NCI-H1105 treated with DMSO at 0.1 percent for 48 hours (cell line): ENCODE data around the gene PCSK1N.

Experiments used
- DNase-seq: peaks from one replicate; lab custom pipeline; 2025; lab: John Stamatoyannopoulos, UW

Gene PCSK1N

DNA sequence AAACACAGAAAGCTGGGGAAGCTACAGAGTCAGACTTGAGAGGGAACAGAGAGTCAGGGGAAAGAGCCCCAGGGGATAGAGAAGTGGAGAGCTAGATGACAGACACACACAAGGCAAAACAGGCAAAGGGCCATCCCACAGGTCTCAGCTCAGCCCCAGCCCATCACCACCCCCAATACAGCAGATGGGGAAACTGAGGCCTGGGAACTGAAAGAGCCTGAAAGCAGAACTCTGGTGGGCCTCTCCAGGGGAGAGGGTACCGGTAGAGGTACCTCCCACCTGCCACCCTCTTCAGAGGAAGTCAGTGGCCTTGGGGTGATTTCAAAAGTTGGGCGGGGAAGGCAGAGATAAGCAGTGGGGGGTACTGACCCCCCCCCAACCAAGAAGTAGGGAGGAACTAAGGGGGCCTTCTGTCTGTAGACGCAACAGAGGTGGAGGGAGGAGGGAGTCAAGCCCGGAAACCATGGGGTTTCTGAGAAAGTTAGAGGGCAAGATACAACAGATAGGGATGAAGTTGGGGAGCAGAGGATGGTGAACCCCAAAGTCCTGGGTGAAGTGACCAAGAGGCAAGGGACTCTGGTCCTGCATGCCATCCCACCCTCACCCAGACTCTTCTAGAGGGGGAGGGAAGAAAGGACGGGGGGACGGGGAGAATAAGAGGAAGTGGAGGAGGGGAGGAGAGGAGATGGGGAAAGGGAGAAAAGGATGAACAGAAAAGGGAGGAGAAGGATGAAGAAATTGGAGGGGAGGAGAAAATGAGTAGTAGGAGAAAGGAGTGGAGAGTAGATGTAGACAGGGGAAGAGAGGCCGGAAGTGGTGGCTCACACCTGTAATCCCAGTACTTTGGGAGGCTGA, 45.8 kb downstream of the PCSK1N start:
- no peak for DNase-seq

DNA sequence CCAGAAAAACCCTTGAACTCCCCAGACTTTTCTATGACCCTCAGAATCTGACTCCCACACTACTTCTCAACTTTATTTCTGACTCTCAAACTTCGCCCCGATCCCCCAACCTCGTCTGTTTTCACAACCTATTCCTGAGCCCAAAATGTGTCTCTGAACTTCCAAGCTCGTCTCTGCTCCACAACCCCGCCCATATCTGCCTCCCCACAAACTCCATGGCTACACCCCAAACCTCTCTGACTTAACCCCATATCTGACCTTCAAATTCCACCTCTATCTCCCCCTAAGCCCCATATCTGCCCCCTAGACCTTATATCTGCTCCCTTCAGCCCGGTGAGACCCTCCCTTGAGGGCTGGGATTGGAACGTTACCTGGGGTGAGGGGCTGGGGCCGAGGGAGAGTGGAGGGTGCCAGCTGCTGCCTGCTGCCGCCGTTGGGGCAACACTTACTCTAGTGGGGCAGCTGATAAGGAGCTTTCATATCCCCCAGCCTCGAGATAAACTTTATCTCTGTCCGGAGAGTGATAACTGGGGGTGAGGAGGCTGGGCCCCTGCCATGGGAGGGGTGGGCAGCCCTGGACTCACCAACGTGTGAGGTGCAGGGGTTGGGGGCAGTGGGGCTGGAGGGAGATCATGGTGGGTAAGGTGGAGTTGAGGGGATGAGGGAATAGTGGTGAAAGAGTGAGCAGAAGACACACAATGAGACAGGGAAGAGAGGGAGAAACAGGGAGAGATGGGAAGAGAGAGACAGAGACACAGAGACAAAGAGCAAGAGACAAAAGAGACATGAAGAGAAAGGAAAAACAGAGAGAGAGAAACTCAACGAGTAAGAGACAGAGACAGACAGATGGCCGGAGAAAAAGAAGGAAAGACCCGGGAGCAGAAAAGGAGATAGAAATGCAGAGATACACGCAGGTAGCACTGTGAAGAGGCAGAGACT, 47.6 kb downstream of the PCSK1N start:
- no peak for DNase-seq

GRCh38 chrX:48786825-48787504, 48.4 kb downstream of the PCSK1N start:
- DNase-seq, result no peak

DNA sequence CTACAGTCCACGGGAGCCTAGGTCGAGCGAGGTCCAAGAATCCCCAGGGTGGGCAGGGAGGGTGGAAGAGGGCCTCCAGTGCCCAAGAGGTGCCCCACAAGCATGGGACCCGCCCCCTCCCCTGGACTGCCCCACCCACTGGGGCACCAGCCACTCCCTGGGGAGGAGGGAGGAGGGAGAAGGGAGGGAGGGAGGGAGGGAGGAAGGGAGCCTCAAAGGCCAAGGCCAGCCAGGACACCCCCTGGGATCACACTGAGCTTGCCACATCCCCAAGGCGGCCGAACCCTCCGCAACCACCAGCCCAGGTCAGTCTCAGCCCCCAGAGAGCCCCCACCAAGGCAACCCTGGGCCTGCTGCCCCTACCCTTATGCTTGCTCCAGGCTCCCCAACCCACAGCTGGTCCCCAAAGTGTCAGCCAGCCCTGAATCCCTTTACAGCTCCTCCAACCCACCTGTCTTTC, 49.0 kb downstream of the PCSK1N start, which contains the start of gene GATA1:
Gene GATA1 (plus strand): TSS at position 250 of the 460 bp plus-strand sequence. CDS start 4,520 bp downstream, outside the sequence.
- no peak for DNase-seq

DNA sequence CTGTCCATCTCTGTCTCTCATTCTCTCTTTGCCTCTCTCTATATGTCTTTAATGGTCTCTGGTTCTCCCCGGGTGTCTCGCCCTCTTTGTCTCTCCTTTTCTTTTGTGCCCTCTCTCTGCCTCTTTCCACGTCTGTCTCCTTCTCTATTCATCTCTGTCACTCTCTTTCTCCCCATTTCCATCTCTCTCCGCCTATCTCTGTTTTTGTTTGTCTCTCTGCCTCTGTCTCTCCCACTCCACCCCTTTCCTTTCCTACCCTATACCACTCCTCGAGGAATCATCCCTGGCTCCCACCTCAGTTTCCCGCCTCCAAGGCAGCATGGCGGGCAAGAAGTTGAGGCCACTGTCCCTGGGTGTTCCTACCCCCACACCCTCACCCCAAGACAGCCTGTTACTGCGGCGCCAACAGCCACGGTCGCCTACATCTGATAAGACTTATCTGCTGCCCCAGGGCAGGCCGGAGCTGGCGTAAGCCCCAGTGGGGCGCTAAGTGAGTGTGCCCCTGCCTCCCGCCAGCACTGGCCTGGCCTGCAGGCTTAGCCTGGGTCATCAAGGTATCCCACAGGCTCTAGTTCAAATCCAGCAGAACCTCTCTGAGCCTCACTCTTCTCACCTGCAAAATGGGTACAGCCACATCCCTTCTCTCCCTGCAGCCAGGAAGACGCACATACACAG, 49.7 kb downstream of the PCSK1N start:
- no peak for DNase-seq

DNA sequence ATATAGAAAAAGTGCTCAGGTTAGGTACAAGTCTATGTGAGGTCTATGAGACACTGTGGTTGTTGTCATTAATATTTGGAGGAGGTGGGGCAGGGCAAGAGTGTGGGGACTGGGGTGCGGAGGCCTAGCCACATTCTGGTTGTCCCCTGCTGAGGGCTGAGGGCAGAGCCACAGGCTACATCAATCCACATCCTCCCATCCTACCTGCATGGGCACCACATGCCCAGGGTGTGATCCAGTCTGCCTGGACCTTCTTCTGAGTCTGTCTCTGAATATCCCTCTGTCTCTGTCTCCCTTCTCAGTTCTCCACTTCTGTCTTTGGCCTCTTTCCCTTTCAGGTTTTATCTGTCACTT, 50.2 kb downstream of the PCSK1N start:
- no peak for DNase-seq

- no peak for DNase-seq
Measured at GRCh38 chrX:48784726-48785125, 50.7 kb downstream of the PCSK1N start.

GRCh38 chrX:48782795-48783194, 52.6 kb downstream of the PCSK1N start:
- DNase-seq, result no peak

GRCh38 chrX:48782216-48782615, 53.2 kb downstream of the PCSK1N start:
- no peak for DNase-seq

DNA sequence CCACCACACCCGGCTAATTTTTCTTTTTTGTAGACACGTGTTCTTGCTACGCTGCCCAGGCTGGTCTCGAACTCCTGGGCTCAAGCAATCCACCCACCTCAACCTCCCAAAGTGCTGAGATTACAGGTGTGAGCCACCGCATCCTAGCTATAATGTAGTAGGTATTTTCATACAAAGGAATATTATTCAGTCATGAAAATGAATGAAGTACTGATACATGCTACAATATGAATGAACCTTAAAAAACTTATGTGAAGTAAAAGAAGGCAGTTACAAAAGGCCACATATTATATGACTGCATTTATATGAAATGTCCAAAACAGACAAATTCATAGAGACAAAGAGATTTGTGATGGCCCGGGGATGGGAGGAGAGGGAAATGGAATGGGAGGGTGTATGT, 53.7 kb downstream of the PCSK1N start:
- DNase-seq, result no peak
